CD4-positive, CD25-positive, alpha-beta regulatory T cell (primary cell): ENCODE measurements around the gene ABHD16A. TPM values are rescaled to one million over a fixed set of nuclear protein-coding genes. Genes with fewer than 3 reads are reported as not detected.

Experiments used
- ATAC-seq, 2 donors: fragments of 150-1000 bp; cut with Tn5 transposase; one replicate each; pipeline ENCODE4 v1.10.0; 2021; ENCODE audit warnings: low read depth in 2 of 2, moderate number of reproducible peaks in 2 of 2, moderate library complexity in 1 of 2
- DNase-seq, 3 donors: peaks; one replicate each; pipeline versions ENCODE4 v3.0.0 to v3.0.0-alpha.2; 2012 to 2022; ENCODE audit warnings: mixed read lengths in 1 of 3
- H3K27ac ChIP-seq: one replicate; pipeline ENCODE4 v1.7.0; 2013; ENCODE audit warnings: mild to moderate bottlenecking, low read length; ENCODE audit not compliant: insufficient read depth, poor library complexity, severe bottlenecking
- H3K27me3 ChIP-seq: one replicate; pipeline ENCODE4 v1.7.0; 2013; ENCODE audit warnings: low read length; ENCODE audit not compliant: control insufficient read depth, insufficient read depth
- H3K36me3 ChIP-seq: one replicate; pipeline ENCODE4 v1.7.0; 2013; ENCODE audit warnings: mild to moderate bottlenecking, low read length, moderate library complexity; ENCODE audit not compliant: control insufficient read depth, insufficient read depth
- H3K4me1 ChIP-seq: 2 replicates; pipeline ENCODE4 v1.7.0; 2013; ENCODE audit warnings: mild to moderate bottlenecking, low read length; ENCODE audit not compliant: insufficient read depth, control insufficient read depth, poor library complexity, severe bottlenecking
- H3K4me3 ChIP-seq: one replicate; pipeline ENCODE4 v1.7.0; 2013; ENCODE audit warnings: low read depth, mild to moderate bottlenecking, low read length, moderate library complexity
- H3K9me3 ChIP-seq, 2 experiments: 1 replicate in 1 of 2; 2 replicates in 1 of 2; pipeline ENCODE4 v1.7.0; 2013; ENCODE audit warnings: low read length in 2 of 2, mild to moderate bottlenecking in 1 of 2, moderate library complexity in 1 of 2; ENCODE audit not compliant: control insufficient read depth in 2 of 2
- H3K27ac Mint-ChIP-seq, 3 donors: one replicate each; pipeline ENCODE4 v1.8.0; 2020 to 2022; ENCODE audit warnings: mild to moderate bottlenecking in 3 of 3, mixed read lengths in 3 of 3, moderate library complexity in 2 of 3
- H3K27me3 Mint-ChIP-seq: one replicate; pipeline ENCODE4 v1.8.0; 2022; ENCODE audit warnings: mild to moderate bottlenecking, mixed read lengths
- H3K36me3 Mint-ChIP-seq: one replicate; pipeline ENCODE4 v1.8.0; 2020; ENCODE audit warnings: mixed read lengths
- H3K4me1 Mint-ChIP-seq, 4 donors: one replicate each; pipeline ENCODE4 v1.8.0; 2020 to 2022; ENCODE audit warnings: mixed read lengths in 4 of 4, mild to moderate bottlenecking in 1 of 4
- H3K4me3 Mint-ChIP-seq, 4 donors: one replicate each; pipeline ENCODE4 v1.8.0; 2020 to 2022; ENCODE audit warnings: mild to moderate bottlenecking in 4 of 4, mixed read lengths in 4 of 4, moderate library complexity in 3 of 4
- H3K9me3 Mint-ChIP-seq, 7 donors: one replicate each; pipeline ENCODE4 v1.8.0; 2020 to 2022; ENCODE audit warnings: mixed read lengths in 7 of 7, mild to moderate bottlenecking in 3 of 7, moderate library complexity in 2 of 7
- polyA plus RNA-seq, 4 donors: library from polyadenylated mRNA; unstranded; fragments of 300-500 nt; fragmentation: Illumina TruSeq; gene quantifications; one replicate each; pipeline ENCODE4 v1.2.3, GENCODE V29; 2021
- total RNA-seq: library from RNA; stranded (reverse); gene quantifications from one replicate; pipeline ENCODE4 v1.2.3, GENCODE V29; 2022

Gene ABHD16A
- total and polyA plus RNA-seq, 5 donors from 2014 or later, result 33.4 to 78.4 (median 36.6) TPM

DNA sequence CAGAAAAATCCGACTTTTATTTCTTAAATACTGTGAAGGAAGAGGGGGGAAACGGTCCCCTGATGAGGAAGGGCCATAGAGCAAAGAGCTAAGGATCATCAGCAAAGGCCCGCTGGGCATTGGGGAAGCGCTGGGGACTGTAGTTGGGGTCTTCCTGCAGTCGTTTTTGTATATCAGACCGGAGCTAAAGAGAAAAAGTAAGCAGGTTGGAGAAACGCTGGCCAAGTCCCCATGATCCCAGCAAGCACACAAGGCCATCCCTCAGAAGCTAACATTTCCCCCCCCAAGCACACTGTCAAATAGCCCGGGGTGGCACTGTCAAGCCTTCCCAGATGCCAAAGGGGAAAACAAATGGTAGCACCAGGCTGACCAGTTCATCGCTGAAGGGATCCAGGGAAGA, 64.1 kb downstream of the ABHD16A start:
- Mint-ChIP-seq H3K36me3 (peaks cover 43% of the 10 kb centered on the region), H3K4me1 (peaks cover 0 to 2% (median 0%) of the 10 kb centered on the region in 4 donors), H3K4me3 (no peak overlapping the region), H3K27me3 (no peaks in the 10 kb centered on the region), H3K27ac (no peak overlapping the region), H3K9me3 (no peaks in the 10 kb centered on the region)
- Histone ChIP-seq H3K36me3 (peaks cover 89% of the 10 kb centered on the region), H3K27me3 (no peaks in the 10 kb centered on the region), H3K9me3 (no peaks in the 10 kb centered on the region), H3K27ac (no peak overlapping the region), H3K4me1 (no peaks in the 10 kb centered on the region), H3K4me3 (no peak overlapping the region)
- ATAC-seq (no peak), DNase-seq (no peak)

Other genes starting within 250 kb of the ABHD16A start
Only the 30 nearest of the 39 such genes appear.
- 3.9 TPM for gene ATP6V1G2, start 156.7 kb downstream of the ABHD16A start, total RNA-seq
- gene ATP6V1G2, start 156.7 kb downstream of the ABHD16A start, polyA plus RNA-seq, result 1 to 10 TPM; 1.1 to 1.8 (median 1.3) TPM
- 4.6 TPM for gene NFKBIL1, start 155.7 kb downstream of the ABHD16A start, total RNA-seq
- gene NFKBIL1, start 155.7 kb downstream of the ABHD16A start, polyA plus RNA-seq, result 1 to 10 TPM; 4.7 to 9.4 (median 6.9) TPM
- 15.6 TPM for gene LTA, start 131.0 kb downstream of the ABHD16A start, total RNA-seq
- 10 to 100 TPM; 12.8 to 20.0 (median 13.9) TPM for gene LTA, start 131.0 kb downstream of the ABHD16A start, polyA plus RNA-seq
- gene TNF, start 127.8 kb downstream of the ABHD16A start, total RNA-seq, result 21.8 TPM
- 1 to 10 TPM in 3 of 4 donors, under 1 TPM in 1; 0.48 to 3.1 (median 2.2) TPM for gene TNF, start 127.8 kb downstream of the ABHD16A start, polyA plus RNA-seq
- gene LTB, start 120.9 kb downstream of the ABHD16A start, total RNA-seq, result 493 TPM
- 1,000 to 10,000 TPM; 1,104 to 1,480 (median 1,402) TPM for gene LTB, start 120.9 kb downstream of the ABHD16A start, polyA plus RNA-seq
- 12.9 TPM for gene LST1, start 117.0 kb downstream of the ABHD16A start, total RNA-seq
- gene LST1, start 117.0 kb downstream of the ABHD16A start, polyA plus RNA-seq, result 10 to 100 TPM in 1 of 4 donors, 1 to 10 TPM in 3; 8.0 to 10.9 (median 8.7) TPM
- 8.6 TPM for gene NCR3, start 110.3 kb downstream of the ABHD16A start, total RNA-seq
- 10 to 100 TPM; 30.8 to 86.6 (median 39.2) TPM for gene NCR3, start 110.3 kb downstream of the ABHD16A start, polyA plus RNA-seq
- 9.9 TPM for gene AIF1, start 88.1 kb downstream of the ABHD16A start, total RNA-seq
- 10 to 100 TPM in 3 of 4 donors, 1 to 10 TPM in 1; 6.5 to 38.8 (median 19.3) TPM for gene AIF1, start 88.1 kb downstream of the ABHD16A start, polyA plus RNA-seq
- gene PRRC2A, start 82.6 kb downstream of the ABHD16A start, total RNA-seq, result 214 TPM
- 1 to 10 TPM; 2.8 to 5.0 (median 3.2) TPM for gene PRRC2A, start 82.6 kb downstream of the ABHD16A start, polyA plus RNA-seq
- gene BAG6, start 50.7 kb downstream of the ABHD16A start, total RNA-seq, result 213 TPM
- gene BAG6, start 50.7 kb downstream of the ABHD16A start, polyA plus RNA-seq, result 10 to 100 TPM; 13.5 to 19.7 (median 18.0) TPM
- 1.7 TPM for gene APOM, start 47.4 kb downstream of the ABHD16A start, total RNA-seq
- gene APOM, start 47.4 kb downstream of the ABHD16A start, polyA plus RNA-seq, result 1 to 10 TPM; 2.5 to 4.1 (median 2.8) TPM
- gene C6orf47, start 42.5 kb downstream of the ABHD16A start, total RNA-seq, result 18.8 TPM
- gene C6orf47, start 42.5 kb downstream of the ABHD16A start, polyA plus RNA-seq, result 10 to 100 TPM; 24.2 to 30.5 (median 27.1) TPM
- gene GPANK1, start 38.3 kb downstream of the ABHD16A start, total RNA-seq, result 9.8 TPM
- gene GPANK1, start 38.3 kb downstream of the ABHD16A start, polyA plus RNA-seq, result 10 to 100 TPM; 21.6 to 27.3 (median 25.2) TPM
- 141 TPM for gene CSNK2B, start 37.2 kb downstream of the ABHD16A start, total RNA-seq
- gene CSNK2B, start 37.2 kb downstream of the ABHD16A start, polyA plus RNA-seq, result 100 to 1,000 TPM; 235 to 285 (median 261) TPM
- gene LY6G5B, start 33.3 kb downstream of the ABHD16A start, total RNA-seq, result 38.8 TPM
- not detected for gene LY6G5B, start 33.3 kb downstream of the ABHD16A start, polyA plus RNA-seq
- 3.1 TPM for gene LY6G5C, start 22.3 kb downstream of the ABHD16A start, total RNA-seq
- 10 to 100 TPM in 3 of 4 donors, 1 to 10 TPM in 1; 7.4 to 19.9 (median 11.9) TPM for gene LY6G5C, start 22.3 kb downstream of the ABHD16A start, polyA plus RNA-seq
- gene LY6G6F, start 3.5 kb upstream of the ABHD16A start, total RNA-seq, result 1.5 TPM
- not detected for gene LY6G6F, start 3.5 kb upstream of the ABHD16A start, polyA plus RNA-seq
- not detected for gene LY6G6D, start 12.0 kb upstream of the ABHD16A start, total RNA-seq
- not detected for gene LY6G6D, start 12.0 kb upstream of the ABHD16A start, polyA plus RNA-seq
- gene LY6G6C, start 18.4 kb upstream of the ABHD16A start, total RNA-seq, result not detected
- gene LY6G6C, start 18.4 kb upstream of the ABHD16A start, polyA plus RNA-seq, result not detected
- 10.8 TPM for gene MPIG6B, start 20.0 kb upstream of the ABHD16A start, total RNA-seq
- gene MPIG6B, start 20.0 kb upstream of the ABHD16A start, polyA plus RNA-seq, result under 1 TPM in 1 of 4 donors, not detected in 3; 0.43 TPM
- 13.6 TPM for gene DDAH2, start 26.0 kb upstream of the ABHD16A start, total RNA-seq
- gene DDAH2, start 26.0 kb upstream of the ABHD16A start, polyA plus RNA-seq, result 10 to 100 TPM; 16.0 to 19.8 (median 17.7) TPM
- gene CLIC1, start 33.2 kb upstream of the ABHD16A start, total RNA-seq, result 192 TPM
- 100 to 1,000 TPM; 481 to 771 (median 621) TPM for gene CLIC1, start 33.2 kb upstream of the ABHD16A start, polyA plus RNA-seq
- 17.4 TPM for gene MSH5, start 36.7 kb upstream of the ABHD16A start, total RNA-seq
- gene MSH5, start 36.7 kb upstream of the ABHD16A start, polyA plus RNA-seq, result 1 to 10 TPM; 1.2 to 3.3 (median 1.3) TPM
- gene SAPCD1, start 59.3 kb upstream of the ABHD16A start, total RNA-seq, result 2.3 TPM
- gene SAPCD1, start 59.3 kb upstream of the ABHD16A start, polyA plus RNA-seq, result not detected
- gene VWA7, start 74.0 kb upstream of the ABHD16A start, total RNA-seq, result 6.8 TPM
- gene VWA7, start 74.0 kb upstream of the ABHD16A start, polyA plus RNA-seq, result 1 to 10 TPM in 3 of 4 donors, under 1 TPM in 1; 0.91 to 1.2 (median 1.2) TPM
- 63.4 TPM for gene VARS1, start 92.4 kb upstream of the ABHD16A start, total RNA-seq
- 10 to 100 TPM; 27.1 to 45.1 (median 29.9) TPM for gene VARS1, start 92.4 kb upstream of the ABHD16A start, polyA plus RNA-seq
- 29.3 TPM for gene LSM2, start 103.6 kb upstream of the ABHD16A start, total RNA-seq
- gene LSM2, start 103.6 kb upstream of the ABHD16A start, polyA plus RNA-seq, result 100 to 1,000 TPM in 1 of 4 donors, 10 to 100 TPM in 3; 80.0 to 122 (median 87.5) TPM
- gene HSPA1L, start 112.0 kb upstream of the ABHD16A start, total RNA-seq, result 5.5 TPM
- 1 to 10 TPM; 2.2 to 4.2 (median 3.5) TPM for gene HSPA1L, start 112.0 kb upstream of the ABHD16A start, polyA plus RNA-seq
- gene HSPA1A, start 112.2 kb upstream of the ABHD16A start, total RNA-seq, result 30.6 TPM
- gene HSPA1A, start 112.2 kb upstream of the ABHD16A start, polyA plus RNA-seq, result 10 to 100 TPM; 65.7 to 93.0 (median 80.5) TPM
- gene HSPA1B, start 124.4 kb upstream of the ABHD16A start, total RNA-seq, result 27.3 TPM
- gene HSPA1B, start 124.4 kb upstream of the ABHD16A start, polyA plus RNA-seq, result 1 to 10 TPM; 2.3 to 6.8 (median 3.0) TPM